ENCODE results near the gene ARPC4.
"Not testable (repeated sequence)": the region's sequence is repeated elsewhere in the genome, so short reads cannot be mapped to it uniquely, and the experiment has no call there.

ARPC4 gene

DNA sequence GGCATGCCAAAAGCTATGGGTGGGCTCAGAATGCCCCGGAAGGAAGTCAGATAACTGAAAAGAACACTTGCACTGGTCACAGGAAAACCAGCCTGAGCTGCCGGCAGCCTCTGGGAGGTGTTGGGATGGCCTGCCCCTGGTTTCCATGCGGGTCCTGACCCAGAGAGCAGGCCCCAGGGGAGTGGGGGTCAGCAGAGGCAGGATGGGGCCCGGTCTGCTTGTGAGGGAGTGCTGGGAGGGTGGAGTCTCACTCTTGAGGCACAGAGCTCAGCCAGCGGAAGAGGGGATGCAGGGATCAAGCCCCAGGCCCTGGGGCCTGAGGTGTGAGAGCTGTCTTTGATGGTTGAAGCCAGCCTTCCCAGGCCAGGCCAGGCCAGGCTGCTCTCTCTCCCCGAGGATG lies 53.3 kb downstream of the ARPC4 start:
- TF ChIP-seq, protein P1, sequence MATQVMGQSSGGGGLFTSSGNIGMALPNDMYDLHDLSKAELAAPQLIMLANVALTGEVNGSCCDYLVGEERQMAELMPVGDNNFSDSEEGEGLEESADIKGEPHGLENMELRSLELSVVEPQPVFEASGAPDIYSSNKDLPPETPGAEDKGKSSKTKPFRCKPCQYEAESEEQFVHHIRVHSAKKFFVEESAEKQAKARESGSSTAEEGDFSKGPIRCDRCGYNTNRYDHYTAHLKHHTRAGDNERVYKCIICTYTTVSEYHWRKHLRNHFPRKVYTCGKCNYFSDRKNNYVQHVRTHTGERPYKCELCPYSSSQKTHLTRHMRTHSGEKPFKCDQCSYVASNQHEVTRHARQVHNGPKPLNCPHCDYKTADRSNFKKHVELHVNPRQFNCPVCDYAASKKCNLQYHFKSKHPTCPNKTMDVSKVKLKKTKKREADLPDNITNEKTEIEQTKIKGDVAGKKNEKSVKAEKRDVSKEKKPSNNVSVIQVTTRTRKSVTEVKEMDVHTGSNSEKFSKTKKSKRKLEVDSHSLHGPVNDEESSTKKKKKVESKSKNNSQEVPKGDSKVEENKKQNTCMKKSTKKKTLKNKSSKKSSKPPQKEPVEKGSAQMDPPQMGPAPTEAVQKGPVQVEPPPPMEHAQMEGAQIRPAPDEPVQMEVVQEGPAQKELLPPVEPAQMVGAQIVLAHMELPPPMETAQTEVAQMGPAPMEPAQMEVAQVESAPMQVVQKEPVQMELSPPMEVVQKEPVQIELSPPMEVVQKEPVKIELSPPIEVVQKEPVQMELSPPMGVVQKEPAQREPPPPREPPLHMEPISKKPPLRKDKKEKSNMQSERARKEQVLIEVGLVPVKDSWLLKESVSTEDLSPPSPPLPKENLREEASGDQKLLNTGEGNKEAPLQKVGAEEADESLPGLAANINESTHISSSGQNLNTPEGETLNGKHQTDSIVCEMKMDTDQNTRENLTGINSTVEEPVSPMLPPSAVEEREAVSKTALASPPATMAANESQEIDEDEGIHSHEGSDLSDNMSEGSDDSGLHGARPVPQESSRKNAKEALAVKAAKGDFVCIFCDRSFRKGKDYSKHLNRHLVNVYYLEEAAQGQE (IDR thresholded peaks at IDR 0.05; ENCODE audit: insufficient replicate concordance, low read depth): no peak
- TF ChIP-seq GABPA (IDR thresholded peaks at IDR 0.05; ENCODE audit: low read depth): no peak
- no peak for TF ChIP-seq POLR2AphosphoS5 (IDR thresholded peaks at IDR 0.05; ENCODE audit: low read depth)
- no peak for TF ChIP-seq SPI1 (IDR thresholded peaks at IDR 0.05; ENCODE audit: borderline replicate concordance, low read depth)
- TF ChIP-seq, protein P2, sequence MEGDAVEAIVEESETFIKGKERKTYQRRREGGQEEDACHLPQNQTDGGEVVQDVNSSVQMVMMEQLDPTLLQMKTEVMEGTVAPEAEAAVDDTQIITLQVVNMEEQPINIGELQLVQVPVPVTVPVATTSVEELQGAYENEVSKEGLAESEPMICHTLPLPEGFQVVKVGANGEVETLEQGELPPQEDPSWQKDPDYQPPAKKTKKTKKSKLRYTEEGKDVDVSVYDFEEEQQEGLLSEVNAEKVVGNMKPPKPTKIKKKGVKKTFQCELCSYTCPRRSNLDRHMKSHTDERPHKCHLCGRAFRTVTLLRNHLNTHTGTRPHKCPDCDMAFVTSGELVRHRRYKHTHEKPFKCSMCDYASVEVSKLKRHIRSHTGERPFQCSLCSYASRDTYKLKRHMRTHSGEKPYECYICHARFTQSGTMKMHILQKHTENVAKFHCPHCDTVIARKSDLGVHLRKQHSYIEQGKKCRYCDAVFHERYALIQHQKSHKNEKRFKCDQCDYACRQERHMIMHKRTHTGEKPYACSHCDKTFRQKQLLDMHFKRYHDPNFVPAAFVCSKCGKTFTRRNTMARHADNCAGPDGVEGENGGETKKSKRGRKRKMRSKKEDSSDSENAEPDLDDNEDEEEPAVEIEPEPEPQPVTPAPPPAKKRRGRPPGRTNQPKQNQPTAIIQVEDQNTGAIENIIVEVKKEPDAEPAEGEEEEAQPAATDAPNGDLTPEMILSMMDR (IDR thresholded peaks at IDR 0.05; ENCODE audit: insufficient read depth, low read length): no peak
- DNase-seq (ENCODE audit: low read depth in 1 of 2, low spot score in 1 of 2): no peak
- H3K4me3 ChIP-seq (replicated peaks; ENCODE audit: insufficient read depth, low read length): no peak overlapping the region

DNA sequence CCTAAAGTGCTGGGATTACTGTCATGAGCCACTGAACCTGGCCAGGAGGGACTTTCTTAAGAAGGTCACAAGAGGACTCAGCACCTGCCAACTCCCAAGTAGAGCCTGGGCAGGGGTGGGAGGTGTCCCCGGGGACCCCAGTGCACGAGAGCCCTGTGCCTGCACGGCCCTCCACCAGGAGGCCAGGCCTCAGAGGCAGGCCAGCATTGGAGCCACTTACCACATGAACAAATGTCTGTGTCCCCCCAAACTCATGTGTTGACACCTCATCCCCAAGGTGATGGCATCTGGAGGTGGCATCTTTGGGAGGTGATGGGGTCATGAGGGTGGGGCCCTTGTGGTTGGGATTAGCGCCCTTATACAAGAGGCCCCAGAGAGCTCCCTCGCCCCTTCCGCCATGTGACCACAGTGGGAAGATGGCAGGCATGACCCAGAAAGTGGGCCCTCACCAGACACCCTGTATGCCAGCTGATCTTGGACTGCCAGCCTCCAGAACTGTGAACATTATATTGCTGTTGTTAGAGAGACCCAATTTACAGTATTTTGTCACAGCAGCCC lies 54.1 kb downstream of the ARPC4 start:
- TF ChIP-seq, protein P2 (IDR thresholded peaks at IDR 0.05; ENCODE audit: insufficient read depth, low read length): no peak
- TF ChIP-seq, protein P1 (IDR thresholded peaks at IDR 0.05; ENCODE audit: insufficient replicate concordance, low read depth): no peak
- TF ChIP-seq GABPA (IDR thresholded peaks at IDR 0.05; ENCODE audit: low read depth) (no peak), POLR2AphosphoS5 (IDR thresholded peaks at IDR 0.05; ENCODE audit: low read depth) (no peak), SPI1 (IDR thresholded peaks at IDR 0.05; ENCODE audit: borderline replicate concordance, low read depth) (no peak)

More for the DNA sequence above, 53.3 kb downstream of the ARPC4 start:
- H3K27me3 ChIP-seq (ENCODE audit: insufficient read depth, poor library complexity, severe bottlenecking): no peaks in the 10 kb centered on the region
- no peak overlapping the region for H3K27ac ChIP-seq (replicated peaks)

DNA sequence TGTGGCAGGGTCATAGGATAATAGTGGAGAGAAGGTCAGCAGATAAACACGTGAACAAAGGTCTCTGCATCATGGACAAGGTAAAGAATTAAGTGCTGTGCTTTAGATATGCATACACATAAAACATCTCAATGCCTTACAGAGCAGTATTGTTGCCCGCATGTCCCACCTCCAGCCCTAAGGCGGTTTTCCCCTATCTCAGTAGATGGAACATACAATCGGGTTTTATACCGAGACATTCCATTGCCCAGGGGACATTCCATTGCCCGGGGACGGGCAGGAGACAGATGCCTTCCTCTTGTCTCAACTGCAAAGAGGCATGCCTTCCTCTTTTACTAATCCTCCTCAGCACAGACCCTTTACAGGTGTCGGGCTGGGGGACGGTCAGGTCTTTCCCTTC lies 55.0 kb downstream of the ARPC4 start:
- not testable (repeated sequence) for H3K27me3 ChIP-seq (ENCODE audit: insufficient read depth, poor library complexity, severe bottlenecking); DNase-seq (ENCODE audit: low read depth in 1 of 2, low spot score in 1 of 2); H3K27ac ChIP-seq (replicated peaks); H3K4me3 ChIP-seq (replicated peaks; ENCODE audit: insufficient read depth, low read length)

More for the DNA sequence above, 54.1 kb downstream of the ARPC4 start:
- Histone ChIP-seq H3K27ac (replicated peaks) (no peak overlapping the region), H3K27me3 (ENCODE audit: insufficient read depth, poor library complexity, severe bottlenecking) (no peaks in the 10 kb centered on the region), H3K4me3 (replicated peaks; ENCODE audit: insufficient read depth, low read length) (no peak overlapping the region)
- no peak for DNase-seq (ENCODE audit: low read depth in 1 of 2, low spot score in 1 of 2)

DNA sequence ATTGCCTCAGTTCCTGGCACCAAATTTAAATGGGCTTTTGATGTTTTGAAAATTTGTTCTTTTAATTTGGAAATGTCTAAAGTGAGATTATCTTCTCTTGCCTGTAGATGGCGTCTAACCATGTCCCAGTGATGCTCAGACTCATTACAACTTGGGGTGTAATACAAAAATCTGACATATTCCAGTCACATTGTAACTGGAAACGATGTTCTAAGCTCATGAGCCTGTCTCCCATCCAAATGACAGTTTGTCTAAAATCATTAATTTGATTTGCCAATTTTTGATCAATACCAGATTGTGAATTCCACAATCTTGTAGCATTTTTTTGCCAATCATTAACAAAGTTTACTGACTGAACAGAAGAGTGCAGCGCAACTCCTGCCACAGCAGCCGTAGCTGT lies 56.0 kb downstream of the ARPC4 start:
- DNase-seq (ENCODE audit: low read depth in 1 of 2, low spot score in 1 of 2): peak in 1 of 2 experiments; percentile 28
- H3K27me3 ChIP-seq (ENCODE audit: insufficient read depth, poor library complexity, severe bottlenecking): not testable (repeated sequence)

DNA sequence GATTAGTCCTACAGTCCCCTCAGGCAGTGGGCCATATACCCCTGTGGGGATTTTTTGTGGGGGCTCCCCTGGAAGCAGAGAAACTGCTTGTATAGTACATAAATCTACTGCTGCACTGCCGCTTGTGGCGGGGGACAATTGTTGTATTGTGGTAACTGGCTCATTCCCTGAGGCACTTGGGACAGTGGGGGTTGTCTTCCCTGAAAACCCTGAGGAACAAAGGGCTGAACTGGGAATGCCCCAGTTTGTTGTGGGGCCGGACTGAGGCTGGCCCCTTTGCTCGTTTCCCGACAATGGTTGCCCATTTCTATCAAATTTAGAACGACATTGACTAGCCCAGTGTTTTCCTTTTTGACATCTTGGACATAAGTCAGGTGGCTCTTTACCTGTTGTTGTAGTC lies 58.5 kb downstream of the ARPC4 start:
- H3K4me3 ChIP-seq (replicated peaks; ENCODE audit: insufficient read depth, low read length); DNase-seq (ENCODE audit: low read depth in 1 of 2, low spot score in 1 of 2); H3K27me3 ChIP-seq (ENCODE audit: insufficient read depth, poor library complexity, severe bottlenecking); H3K27ac ChIP-seq (replicated peaks): not testable (repeated sequence)

More for the DNA sequence above, 56.0 kb downstream of the ARPC4 start:
- H3K27ac ChIP-seq (replicated peaks); H3K4me3 ChIP-seq (replicated peaks; ENCODE audit: insufficient read depth, low read length): not testable (repeated sequence)

DNA sequence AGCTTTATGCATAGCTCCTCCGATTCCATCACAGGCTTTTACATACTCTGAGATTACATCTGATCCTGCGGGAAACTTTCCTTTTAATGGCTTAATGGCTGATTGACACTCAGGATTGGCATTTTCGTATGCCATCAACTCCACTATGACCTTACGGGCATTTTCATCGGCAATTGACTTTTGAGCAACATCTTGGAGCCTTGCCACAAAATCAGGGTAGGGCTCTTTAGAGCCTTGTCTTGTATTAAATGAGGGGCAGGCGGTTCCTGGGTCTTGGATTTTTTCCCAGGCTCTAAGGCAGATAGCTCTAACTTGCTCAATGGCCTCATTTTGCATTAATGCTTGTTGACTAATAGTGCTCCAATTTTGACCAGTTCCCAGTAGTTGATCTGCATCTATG lies 59.0 kb downstream of the ARPC4 start:
- not testable (repeated sequence) for H3K27me3 ChIP-seq (ENCODE audit: insufficient read depth, poor library complexity, severe bottlenecking); H3K4me3 ChIP-seq (replicated peaks; ENCODE audit: insufficient read depth, low read length); DNase-seq (ENCODE audit: low read depth in 1 of 2, low spot score in 1 of 2); H3K27ac ChIP-seq (replicated peaks)

All from HL-60 (cell line).